Forelimb muscle (tissue), 1 donor: Measurements from ENCODE around the gene TBX1. TPM values are rescaled to one million over a fixed set of nuclear protein-coding genes. Genes with fewer than 3 reads are reported as not detected.
"Not testable (repeated sequence)": the region's sequence is repeated elsewhere in the genome, so short reads cannot be mapped to it uniquely, and the experiment has no call there.

Experiments used
- DNase-seq: peaks from one replicate; pipeline ENCODE4 v3.0.0-alpha.2; 2013; ENCODE audit warnings: low read depth
- polyA plus RNA-seq: library from polyadenylated mRNA; unstranded; fragments of 120-200 nt; gene quantifications from one replicate; pipeline ENCODE4 v1.2.1, GENCODE V29; 2013; ENCODE audit not compliant: insufficient read length

The TBX1 gene
- polyA plus RNA-seq, 1 donor: 25.3 TPM

DNA sequence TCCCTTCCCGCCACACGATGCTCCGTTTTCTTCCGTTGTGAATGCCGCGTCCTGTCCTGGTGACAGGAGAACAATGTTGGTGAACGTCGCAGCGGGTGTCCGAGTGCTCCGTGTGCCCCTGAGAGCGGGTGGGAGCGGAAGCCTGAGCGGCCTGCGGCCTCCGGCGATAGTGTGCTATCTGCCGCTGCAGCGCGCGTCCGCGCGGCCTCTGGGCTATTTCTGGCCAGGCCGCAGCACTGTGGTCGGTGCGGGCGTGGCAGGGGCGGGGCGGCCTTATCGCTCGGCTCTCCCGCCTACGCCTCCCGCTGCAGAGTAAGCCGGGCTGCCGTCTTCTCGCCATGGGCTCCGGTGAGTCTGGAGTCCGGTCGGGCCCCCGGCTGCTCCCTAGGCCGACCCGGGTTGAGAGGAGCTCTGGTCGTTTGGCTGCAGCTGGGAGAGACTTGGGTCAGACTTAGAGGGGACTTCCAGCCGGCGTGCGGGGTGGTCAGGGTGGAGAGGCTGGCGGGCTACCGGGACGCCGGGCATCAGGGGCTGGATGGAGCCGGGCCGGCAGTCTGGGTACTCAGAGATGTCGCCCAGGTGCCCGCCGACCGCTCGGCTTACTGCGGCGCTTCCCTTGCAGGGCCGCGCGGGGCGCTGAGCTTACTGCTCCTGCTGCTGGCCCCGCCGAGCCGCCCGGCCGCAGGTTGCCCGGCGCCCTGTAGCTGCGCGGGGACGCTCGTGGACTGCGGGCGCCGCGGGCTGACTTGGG is 37.2 kb upstream of the TBX1 start, which contains the start of gene GP1BB:
GP1BB (plus strand) TSS at position 308 of the 751 bp plus-strand sequence; CDS start at position 339, 31 bp downstream.
- DNase-seq: no peak

DNA sequence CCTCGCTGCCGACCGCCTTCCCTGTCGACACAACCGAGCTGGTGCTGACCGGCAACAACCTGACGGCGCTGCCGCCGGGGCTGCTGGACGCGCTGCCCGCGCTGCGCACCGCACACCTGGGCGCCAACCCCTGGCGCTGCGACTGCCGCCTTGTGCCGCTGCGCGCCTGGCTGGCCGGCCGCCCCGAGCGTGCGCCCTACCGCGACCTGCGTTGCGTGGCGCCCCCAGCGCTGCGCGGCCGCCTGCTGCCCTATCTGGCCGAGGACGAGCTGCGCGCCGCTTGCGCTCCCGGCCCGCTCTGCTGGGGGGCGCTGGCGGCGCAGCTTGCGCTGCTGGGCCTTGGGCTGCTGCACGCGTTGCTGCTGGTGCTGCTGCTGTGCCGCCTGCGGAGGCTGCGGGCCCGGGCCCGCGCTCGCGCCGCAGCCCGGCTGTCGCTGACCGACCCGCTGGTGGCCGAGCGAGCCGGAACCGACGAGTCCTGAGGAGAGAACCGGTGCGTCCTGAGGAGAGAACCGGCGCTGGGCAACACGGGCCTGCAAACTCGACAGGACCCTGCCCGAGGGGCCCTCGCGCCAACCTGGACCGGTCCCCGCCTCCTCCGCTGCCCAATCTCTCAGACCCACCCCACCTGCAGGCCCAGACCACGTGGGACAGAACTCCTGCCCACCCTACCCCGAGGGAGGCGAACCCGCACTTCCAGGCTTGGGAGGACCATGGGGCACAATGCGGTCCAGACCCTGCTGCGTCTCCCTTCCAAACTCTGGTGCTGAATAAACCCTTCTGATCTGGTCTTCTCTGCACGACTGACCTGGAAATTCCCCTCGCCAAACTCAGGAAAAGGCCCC is 36.4 kb upstream of the TBX1 start:
- no peak for DNase-seq

DNA sequence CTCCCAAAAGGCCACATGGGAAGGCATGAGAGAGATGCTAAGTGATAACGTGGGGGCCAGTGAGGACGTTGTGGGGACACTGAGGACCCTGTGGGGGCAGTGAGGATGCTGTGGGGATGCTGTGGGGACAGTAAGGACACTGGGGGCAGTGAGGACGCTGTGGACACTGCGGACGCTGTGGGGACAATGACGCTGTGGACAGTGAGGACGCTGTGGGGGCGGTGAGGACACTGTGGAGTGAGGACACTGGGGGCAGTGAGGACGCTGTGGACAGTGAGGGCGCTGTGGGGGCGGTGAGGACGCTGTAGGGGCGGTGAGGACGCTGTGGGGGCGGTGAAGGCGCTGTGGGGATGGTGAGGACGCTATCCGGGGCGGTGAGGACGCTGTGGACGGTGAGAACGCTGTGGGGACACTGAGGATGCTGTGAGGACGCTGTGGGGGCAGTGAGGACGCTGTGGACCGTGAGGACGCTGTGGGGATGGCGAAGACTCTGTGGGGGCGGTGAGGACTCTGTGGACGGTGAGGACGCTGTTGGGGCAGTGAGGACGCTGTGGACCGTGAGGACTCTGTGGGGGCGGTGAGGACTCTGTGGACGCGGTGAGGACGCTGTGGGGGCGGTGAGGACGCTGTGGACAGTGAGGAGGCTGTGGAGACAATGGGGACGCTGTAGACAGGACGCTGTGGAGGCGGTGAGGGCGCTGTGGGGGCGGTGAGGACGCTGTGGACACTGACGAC is 35.5 kb upstream of the TBX1 start:
- DNase-seq: no peak

DNA sequence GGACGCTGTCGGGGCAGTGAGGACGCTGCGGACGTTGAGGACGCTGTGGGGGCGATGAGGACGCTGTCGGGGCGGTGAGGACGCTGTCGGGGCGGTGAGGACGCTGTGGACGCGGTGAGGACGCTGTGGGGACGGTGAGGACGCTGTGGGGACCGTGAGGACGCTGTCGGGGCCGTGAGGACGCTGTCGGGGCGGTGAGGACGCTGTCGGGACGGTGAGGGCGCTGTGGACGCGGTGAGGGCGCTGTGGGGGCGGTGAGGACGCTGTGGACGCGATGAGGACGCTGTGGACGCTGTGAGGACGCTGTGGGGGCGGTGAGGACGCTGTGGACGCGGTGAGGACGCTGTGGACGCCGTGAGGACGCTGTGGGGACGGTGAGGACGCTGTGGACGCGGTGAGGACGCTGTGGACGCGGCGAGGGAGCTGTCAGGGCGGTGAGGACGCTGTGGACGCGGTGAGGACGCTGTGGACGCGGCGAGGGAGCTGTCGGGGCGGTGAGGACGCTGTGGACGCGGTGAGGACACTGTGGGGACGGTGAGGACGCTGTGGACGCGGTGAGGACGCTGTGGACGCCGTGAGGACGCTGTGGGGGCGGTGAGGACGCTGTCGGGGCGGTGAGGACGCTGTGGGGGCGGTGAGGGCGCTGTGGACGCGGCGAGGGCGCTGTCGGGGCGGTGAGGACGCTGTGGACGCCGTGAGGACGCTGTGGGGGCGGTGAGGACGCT is 34.4 kb upstream of the TBX1 start:
- DNase-seq: not testable (repeated sequence)

DNA sequence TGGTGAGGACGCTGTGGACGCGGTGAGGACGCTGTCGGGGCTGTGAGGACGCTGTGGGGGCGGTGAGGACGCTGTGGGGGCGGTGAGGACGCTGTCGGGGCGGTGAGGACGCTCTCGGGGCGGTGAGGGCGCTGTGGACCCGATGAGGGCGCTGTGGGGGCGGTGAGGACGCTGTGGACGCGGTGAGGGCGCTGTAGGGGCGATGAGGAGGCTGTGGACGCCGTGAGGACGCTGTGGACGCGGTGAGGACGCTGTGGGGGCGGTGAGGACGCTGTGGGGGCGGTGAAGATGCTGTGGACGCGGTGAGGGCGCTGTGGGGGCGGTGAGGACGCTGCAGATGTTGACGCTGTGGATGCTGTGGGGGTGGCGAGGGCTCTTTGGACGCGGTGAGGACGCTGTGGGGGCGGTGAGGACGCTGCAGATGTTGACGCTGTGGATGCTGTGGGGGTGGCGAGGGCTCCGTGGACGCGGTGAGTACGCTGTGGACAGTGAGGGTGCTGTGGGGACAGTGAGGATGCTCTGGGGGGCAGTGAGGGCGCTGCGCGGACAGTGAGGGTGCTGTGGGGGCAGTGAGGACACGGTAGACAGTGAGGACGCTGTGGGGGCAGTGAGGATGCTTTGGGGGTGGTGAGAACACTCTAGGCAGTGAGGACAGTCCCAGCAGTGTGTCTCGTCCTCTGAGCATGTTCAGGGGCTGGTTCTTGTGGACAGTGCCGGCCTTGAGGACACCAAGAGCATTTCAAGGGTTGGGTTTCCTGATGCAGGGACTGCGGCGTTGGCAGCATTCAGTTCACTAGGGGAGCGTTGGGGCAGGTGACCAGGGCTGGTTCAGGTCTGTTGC is 33.0 kb upstream of the TBX1 start:
- DNase-seq: no peak

DNA sequence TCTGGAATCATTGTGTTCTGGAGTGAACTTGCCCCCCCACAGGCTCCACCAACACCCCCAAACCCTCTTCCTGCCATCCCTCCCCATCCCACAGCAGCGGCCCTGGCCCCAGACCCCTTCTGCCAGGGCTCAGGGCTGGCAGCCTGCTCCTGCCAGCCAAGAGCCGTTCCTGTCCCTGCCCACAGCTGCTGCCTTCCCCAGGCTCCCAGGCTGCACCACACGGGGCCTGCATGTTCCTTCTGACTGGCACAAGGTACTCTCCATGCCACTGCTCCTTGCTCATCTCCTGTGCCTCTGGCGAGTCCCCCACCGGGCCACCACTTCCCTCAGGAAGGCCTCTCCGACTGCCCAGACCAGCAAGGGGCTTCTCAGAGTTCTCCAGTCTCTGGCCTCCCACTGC is 32.3 kb upstream of the TBX1 start:
- no peak for DNase-seq

DNA sequence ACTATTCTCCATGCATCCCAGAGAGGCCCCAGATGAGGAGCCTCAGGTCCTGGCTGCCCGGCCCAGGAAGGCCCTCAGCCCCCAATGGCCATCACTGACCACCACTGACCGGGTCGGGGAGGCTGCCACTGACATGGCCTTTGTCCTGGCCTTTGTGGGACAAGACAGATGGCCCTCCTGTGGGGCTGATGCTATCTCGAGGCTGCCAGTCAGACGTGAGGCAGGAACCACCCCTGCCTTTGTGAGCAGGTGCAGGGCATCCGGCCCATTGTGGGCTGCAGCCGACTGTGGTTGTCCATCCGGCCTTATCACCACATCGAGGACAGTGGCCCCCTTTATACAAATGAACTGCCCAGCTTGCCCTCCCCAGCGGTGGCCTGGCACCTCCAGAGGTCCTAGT is 31.7 kb upstream of the TBX1 start:
- no peak for DNase-seq

DNA sequence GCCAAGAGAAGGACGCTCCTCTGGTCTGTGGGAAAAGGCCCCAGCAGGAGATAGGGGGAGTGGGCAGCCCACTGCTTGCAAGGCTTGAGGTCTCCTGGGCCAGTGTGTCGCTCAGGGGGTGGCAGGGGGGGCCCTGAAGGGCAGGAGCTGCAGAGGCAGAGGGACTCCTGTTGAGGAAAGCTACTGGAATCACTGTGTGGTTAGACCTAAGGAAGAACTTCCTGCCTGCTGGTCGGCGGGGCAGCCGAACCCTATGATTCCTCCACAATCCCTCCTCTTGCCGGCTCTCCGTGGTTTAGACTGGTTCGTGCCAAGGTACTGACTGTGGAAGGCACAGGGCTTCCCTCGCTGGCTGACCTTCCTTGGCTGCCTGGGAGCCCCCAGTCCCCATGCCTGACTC is 31.1 kb upstream of the TBX1 start:
- DNase-seq: no peak

DNA sequence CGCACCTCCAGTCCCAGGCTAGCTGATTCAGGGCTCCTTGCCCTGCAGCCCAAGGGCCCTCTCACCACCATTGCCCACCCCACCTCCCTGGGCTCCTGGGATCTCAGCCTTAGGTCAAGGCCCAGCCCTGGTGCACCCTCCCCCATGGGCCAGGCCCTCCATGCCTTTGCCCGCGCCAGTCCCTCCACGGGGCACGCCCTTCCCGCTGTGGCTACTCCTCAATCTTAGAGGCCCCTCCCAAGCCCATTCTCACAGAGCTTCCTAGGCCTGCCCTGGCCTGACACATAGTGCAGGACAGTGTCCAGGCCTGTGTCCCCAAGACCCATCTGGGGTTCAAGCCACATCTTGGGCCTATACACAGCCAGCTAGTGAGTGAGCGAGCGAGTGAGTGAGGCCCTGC is 30.4 kb upstream of the TBX1 start:
- DNase-seq: no peak

DNA sequence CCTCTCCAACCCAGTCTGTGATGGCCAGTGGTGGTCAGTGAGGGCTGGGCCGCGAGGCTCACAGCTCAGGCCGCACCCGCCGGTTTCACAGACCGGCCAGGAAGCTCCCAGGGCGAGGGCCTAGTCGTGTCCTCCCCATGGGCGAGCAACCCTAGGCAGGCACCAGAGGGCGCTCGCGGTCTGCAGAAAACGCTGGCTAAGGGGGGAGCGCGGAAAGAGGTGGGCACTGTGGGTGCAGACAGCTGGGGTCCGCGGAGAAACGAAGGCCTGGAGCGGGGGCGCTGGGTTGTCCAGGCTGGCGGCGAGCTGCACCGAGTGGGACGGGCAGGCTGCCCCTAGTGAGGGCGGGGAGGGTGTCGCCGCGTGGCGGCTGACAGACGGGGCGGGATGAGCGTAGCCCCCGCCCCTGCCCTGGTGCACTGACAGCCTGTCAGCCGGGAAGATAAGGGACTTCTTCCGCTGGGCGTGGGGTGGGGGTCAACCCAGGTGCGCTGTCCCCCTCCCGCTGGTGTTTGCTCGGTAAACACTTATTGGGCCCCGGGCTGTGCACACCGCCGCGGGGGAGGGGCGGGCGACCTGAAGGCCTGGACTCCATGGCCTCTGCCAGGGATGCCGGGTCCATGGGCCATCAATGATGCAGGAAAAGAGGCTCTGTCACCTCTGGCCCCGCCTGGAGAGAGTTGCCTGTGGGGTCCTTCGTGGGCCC is 29.8 kb upstream of the TBX1 start:
- no peak for DNase-seq

DNA sequence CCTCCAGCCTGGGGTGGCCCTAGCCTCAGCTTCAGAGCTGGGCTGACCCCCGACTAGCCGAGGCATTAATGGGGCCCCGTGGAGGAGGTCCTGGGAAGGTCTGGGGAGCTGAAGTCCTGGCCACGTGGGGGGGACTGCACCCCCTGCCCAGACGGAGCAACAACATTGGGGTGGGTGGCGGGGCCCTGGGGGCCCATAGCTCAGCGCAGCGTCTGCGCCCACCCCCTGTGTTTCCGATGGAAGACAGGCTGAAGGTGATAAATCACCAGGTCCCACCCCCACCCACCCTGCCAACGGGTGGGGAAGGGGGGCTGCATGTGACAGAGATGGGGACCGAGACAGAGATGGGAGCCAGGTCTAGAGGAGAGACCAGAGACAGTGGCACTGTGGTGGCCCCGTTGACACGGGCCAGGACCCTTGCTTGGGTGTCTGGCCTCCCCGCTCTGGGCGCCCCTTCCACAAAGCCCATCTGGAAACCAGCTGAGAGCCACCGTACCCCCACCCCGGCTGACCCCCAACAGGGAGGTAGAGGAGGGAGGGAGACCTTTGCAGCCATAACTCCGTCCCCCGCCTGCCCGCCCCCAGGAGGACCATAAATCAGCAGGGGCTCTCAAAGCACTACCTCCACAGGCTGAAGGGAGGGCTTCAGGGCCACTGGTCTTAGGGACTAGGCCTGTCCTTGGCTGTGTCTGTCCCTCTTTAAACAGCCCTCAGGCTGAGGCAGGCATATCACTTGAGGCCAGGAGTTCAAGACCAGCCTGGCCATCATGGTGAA is 29.0 kb upstream of the TBX1 start:
- no peak for DNase-seq

DNA sequence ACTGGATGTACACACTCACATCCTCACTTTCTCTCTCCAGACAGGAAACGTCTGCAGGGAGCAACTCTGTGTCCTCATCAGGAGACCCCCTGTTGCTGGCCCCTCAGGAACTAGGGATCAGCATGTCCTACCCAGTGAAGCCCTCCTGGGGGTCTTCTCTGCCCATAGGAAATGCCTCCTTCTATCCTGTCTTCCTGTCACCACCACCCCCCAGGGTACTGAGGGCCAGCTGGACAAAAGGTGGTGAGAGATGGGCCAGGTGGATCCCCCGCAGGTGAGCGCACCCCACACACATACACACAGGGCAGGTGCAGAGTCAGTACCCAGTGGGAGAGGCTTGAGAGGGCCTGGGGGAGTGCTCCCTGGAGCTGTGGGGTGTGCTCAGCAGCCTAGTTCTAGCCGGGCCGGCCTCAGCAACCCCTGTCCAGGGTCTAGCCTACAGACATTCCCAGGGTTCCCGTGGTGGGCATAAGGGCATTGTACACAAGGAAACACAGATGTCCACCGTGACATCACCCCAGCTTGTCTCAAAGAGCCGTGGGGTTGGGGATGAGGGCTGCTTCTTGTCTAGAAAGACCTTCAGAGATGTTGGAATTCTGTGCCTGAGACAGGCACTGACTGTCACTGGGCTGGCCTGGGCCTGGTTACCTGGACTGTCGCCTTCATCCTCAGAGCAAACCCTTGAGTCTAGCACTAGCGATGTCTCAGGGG is 28.0 kb upstream of the TBX1 start:
- DNase-seq: no peak

DNA sequence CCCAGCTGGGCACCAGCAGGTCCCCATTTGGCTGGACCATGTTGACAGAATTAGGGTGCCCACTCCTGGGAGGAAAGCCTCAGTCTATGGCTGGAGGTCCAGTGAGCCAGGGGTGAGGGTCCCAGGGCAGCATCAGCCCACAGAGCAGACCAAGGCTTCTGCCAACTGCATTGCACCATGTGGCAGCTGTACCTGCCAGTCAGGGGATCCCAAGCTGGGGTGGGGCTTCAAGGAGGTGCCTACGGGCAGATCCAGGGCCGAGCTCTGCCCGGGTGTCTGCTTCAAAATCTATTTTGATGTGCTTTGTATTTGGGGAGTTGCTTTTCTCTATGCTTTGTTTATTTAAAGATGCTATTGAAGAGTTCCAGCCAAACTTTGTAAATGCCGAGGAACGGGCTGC is 26.8 kb upstream of the TBX1 start:
- DNase-seq: no peak

DNA sequence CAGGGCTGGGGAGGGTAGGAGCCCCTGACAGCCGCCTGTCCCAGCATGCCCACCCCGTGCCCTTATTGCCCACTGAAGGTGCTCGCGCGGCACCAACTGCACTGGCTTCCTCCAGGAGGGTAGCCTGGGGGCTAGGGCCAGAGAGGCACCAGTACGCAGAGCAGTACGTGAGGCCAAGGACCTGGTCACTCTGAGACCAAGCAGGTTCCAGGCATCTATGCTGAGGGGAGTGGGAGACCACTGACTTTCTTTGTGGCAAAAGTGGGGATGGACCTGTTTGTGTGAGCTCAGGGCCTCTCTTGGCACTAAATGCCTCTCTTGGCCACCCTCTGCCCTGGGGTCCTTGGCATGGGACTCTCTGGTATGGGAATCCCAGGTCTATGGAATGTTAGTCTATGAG is 26.4 kb upstream of the TBX1 start:
- no peak for DNase-seq

DNA sequence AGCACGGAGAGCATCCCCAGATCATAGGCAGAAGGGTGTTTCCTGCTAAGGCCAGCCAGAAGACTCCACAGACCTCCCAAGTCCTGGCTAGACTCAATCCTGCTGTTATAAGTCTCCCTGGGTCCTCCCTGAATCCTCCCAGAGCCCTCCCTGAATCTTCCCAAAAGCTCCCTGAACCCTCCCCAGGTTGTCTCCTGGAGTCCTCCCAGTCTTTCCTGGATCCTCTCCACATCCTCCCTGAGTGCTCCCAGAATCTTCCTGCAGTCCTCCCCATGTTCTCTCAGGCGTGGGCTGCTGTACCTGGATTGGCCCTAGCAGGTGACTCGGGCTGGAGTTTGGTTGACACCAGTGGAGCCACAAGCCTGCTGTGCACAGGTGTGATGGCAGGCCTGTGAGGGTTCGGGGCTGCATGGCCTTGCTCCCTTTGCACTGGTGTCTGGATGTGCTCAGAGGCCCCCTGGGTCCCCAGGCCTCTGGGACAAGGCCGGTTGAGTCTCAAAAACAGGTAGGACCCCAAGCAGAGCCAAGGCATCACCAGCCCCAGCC is 25.7 kb upstream of the TBX1 start:
- no peak for DNase-seq

DNA sequence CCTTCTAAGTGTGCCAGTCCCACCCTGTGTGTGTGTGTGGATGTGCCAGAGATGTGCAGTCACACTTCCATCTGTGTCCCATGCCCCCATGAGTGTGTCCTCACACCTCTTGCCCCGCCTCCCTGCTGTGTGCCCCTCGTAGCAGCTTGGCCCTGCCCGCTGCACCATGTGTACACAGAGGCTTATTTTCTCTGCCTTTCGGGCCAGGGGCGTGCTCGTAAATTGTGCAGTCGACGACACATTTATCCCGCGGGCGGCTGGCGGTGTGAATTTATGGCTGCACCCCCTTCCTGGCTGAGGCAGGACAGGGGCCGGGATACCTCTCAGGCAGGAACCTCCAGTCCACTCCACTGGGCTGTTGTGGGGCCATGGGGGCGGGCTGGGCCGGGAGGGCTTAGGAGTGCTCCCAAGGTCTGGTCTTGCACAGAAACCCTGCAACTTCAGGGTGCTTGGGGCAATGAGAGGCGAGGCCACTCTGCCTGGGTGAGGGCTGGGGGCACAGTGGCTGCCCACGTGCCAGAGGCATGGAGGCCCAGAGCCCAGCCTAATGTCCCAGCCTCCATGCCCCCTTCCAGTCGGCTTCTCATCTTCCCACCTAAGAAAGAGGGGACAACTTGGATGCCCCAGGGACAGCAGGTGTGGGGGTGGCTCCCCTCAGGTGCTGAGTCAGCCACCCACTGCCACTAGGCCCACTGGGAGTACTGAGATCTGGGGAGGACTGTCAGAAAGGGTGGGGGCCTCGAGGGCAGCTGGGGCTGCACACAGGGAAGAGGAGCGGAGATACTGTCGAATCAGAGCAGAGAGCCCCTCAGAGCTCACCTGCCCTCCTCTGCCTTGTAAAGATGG is 24.7 kb upstream of the TBX1 start:
- DNase-seq: no peak
